DND-41 (cell line): ENCODE measurements around the gene ADM2.

Source experiments
- ATAC-seq: fragments of 200-7000 bp; cut with Tn5 transposase; 3 replicates; pipeline ENCODE4 v1.9.1; 2021; ENCODE audit warnings: low read depth; ENCODE audit not compliant: insufficient read depth
- DNase-seq: peaks from one replicate; pipeline ENCODE4 v3.0.0-alpha.2; 2020
- H2AFZ ChIP-seq: 2 replicates; pipeline ENCODE4 v1.6.0; 2012; ENCODE audit warnings: low read depth, low read length
- H3K27ac ChIP-seq: 2 replicates; pipeline ENCODE4 v1.5.1; 2012; ENCODE audit warnings: low read length, inconsistent platforms
- H3K27me3 ChIP-seq: fragments of 200-600 bp; sonication (generic); 2 replicates; pipeline ENCODE4 v1.6.0; 2012; ENCODE audit warnings: low read length, mild to moderate bottlenecking, inconsistent platforms; ENCODE audit not compliant: insufficient read depth, poor library complexity
- H3K36me3 ChIP-seq: 2 replicates; pipeline ENCODE4 v1.5.1; 2012; ENCODE audit warnings: low read length, inconsistent platforms; ENCODE audit not compliant: insufficient read depth
- H3K4me1 ChIP-seq: 2 replicates; pipeline ENCODE4 v1.5.1; 2012; ENCODE audit warnings: mild to moderate bottlenecking, low read length; ENCODE audit not compliant: insufficient read depth
- H3K4me2 ChIP-seq: 2 replicates; pipeline ENCODE4 v1.6.0; 2012; ENCODE audit warnings: mild to moderate bottlenecking, moderate library complexity, low read length, inconsistent platforms; ENCODE audit not compliant: insufficient read depth
- H3K4me3 ChIP-seq, 2 experiments: fragments of 200-600 bp in 1 of 2; shearing (Covaris generic) in 1 of 2; 2 replicates each; pipeline ENCODE4 v1.5.1; 2012 to 2016; ENCODE audit warnings: inconsistent platforms in 2 of 2, low read length in 2 of 2, mild to moderate bottlenecking in 2 of 2, low read depth in 1 of 2, moderate library complexity in 1 of 2
- H3K79me2 ChIP-seq: 2 replicates; pipeline ENCODE4 v1.6.0; 2012; ENCODE audit warnings: low read length, inconsistent platforms; ENCODE audit not compliant: insufficient read depth
- H3K9ac ChIP-seq: 2 replicates; pipeline ENCODE4 v1.6.0; 2012; ENCODE audit warnings: low read depth, mild to moderate bottlenecking, inconsistent platforms, low read length, moderate library complexity
- H3K9me3 ChIP-seq: 2 replicates; pipeline ENCODE4 v1.5.1; 2012; ENCODE audit warnings: low read length, moderate library complexity, mild to moderate bottlenecking, inconsistent platforms; ENCODE audit not compliant: insufficient read depth, severe bottlenecking
- H4K20me1 ChIP-seq: 2 replicates; pipeline ENCODE4 v1.6.0; 2012; ENCODE audit warnings: low read length; ENCODE audit not compliant: insufficient read depth
- EZH2 ChIP-seq: IDR thresholded peaks from 3 replicates; pipeline ENCODE4 v1.6.1; 2012; ENCODE audit warnings: borderline replicate concordance, low read depth, mild to moderate bottlenecking, moderate library complexity, low read length, inconsistent platforms; ENCODE audit not compliant: severe bottlenecking
- TF ChIP-seq, protein P1 (sequence below): IDR thresholded peaks from 2 replicates; pipeline ENCODE4 v1.5.1; 2012; ENCODE audit warnings: borderline replicate concordance, low read length, moderate library complexity, mild to moderate bottlenecking; ENCODE audit not compliant: poor library complexity, severe bottlenecking; ENCODE audit errors: extremely low read depth

Gene ADM2

DNA sequence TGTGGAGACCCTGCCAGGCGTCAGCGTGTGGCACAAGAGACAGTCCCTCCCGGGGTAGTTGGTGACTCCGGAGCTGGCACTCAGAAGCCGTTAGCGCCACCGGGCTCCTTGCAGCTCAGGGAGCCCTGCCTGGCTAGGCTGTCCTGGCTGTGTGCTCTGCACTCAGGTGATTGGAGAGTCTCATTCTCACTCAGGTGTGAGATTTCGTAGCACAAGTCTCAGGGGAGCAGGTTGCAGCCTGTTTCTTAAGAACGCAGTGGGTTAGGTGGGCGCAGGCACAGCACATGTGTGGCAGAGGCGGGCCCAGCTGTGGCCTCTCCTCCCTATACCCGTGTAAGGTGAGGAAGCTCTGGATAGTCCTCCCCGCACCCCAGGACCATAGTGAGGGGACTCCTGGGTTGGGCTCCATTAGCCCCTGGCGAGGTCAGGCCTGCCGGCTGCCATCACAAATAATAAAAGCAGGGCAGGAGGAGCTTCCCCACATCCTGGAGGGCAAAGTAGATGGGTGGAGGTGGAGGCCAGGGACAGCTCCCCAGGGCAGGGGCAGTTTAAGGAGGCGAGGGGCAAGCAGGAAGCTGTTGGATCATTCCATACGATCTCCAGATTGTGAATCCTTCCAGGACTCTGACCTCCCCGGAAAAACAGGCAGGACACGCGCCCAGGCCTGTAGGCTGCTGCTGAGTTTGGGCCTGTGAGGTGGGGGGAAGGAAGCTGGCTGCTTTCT lies 45.9 kb upstream of the ADM2 start:
- Histone ChIP-seq H3K36me3 (peaks cover 84% of the 10 kb centered on the region), H3K4me3 (no peak overlapping the region), H4K20me1 (peaks cover 14% of the 10 kb centered on the region), H3K9ac (no peak overlapping the region), H3K79me2 (no peaks in the 10 kb centered on the region), H3K4me1 (no peaks in the 10 kb centered on the region), H3K27me3 (no peaks in the 10 kb centered on the region), H2AFZ (no peak overlapping the region), H3K4me2 (no peak overlapping the region), H3K9me3 (no peaks in the 10 kb centered on the region), H3K27ac (no peak overlapping the region)
- TF ChIP-seq EZH2, result no peak
- TF ChIP-seq, protein P1, sequence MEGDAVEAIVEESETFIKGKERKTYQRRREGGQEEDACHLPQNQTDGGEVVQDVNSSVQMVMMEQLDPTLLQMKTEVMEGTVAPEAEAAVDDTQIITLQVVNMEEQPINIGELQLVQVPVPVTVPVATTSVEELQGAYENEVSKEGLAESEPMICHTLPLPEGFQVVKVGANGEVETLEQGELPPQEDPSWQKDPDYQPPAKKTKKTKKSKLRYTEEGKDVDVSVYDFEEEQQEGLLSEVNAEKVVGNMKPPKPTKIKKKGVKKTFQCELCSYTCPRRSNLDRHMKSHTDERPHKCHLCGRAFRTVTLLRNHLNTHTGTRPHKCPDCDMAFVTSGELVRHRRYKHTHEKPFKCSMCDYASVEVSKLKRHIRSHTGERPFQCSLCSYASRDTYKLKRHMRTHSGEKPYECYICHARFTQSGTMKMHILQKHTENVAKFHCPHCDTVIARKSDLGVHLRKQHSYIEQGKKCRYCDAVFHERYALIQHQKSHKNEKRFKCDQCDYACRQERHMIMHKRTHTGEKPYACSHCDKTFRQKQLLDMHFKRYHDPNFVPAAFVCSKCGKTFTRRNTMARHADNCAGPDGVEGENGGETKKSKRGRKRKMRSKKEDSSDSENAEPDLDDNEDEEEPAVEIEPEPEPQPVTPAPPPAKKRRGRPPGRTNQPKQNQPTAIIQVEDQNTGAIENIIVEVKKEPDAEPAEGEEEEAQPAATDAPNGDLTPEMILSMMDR, result no peak
- DNase-seq (no peak), ATAC-seq (no peak)

DNA sequence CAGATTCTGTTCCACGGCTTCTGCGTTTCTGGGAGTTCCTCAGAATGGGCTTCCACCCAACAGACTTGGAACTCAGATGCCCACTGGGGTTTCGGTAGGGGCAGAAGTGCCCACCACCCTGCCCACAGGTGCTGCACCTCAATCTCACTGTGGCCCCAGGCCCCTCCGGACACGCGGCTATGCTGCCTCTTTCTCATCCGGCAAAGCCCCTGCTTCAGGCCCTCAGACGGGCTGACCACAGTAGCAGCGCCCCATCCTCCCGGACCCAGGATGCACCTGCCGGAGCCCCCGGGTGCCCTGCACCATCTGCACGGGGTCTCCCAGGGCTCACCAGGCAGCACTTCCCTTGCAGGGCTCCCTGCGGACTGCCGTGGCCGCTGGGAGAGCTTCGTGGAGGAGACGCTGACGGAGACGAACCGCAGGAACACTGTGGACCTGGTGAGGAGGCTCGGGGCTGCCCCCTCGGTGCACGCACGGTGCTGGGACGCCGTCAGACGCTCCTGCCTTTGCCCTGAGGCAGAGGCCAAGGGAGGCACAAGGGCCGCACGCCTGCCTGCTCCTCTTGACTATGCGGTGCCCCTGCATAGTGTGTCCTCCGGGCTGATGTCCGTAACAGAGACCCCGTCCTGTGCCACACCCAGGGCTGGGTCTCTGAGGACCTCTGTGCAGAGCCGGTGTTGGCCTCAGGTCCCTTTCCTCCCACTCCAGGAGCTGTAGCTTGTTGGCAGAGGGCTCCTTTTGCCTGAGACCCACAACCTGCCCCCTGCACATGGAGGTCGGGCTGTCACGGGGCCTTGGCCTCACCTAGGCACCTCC lies 45.1 kb upstream of the ADM2 start:
- Histone ChIP-seq H3K79me2 (no peaks in the 10 kb centered on the region), H3K36me3 (peaks cover 84% of the 10 kb centered on the region), H3K9me3 (no peaks in the 10 kb centered on the region), H3K4me2 (no peak overlapping the region), H4K20me1 (peaks cover 18% of the 10 kb centered on the region), H3K4me1 (no peaks in the 10 kb centered on the region), H2AFZ (no peak overlapping the region), H3K27me3 (no peaks in the 10 kb centered on the region), H3K27ac (no peak overlapping the region), H3K4me3 (no peak overlapping the region), H3K9ac (no peak overlapping the region)
- TF ChIP-seq, protein P1, result no peak
- no peak for TF ChIP-seq EZH2
- DNase-seq, result no peak
- ATAC-seq, result no peak

DNA sequence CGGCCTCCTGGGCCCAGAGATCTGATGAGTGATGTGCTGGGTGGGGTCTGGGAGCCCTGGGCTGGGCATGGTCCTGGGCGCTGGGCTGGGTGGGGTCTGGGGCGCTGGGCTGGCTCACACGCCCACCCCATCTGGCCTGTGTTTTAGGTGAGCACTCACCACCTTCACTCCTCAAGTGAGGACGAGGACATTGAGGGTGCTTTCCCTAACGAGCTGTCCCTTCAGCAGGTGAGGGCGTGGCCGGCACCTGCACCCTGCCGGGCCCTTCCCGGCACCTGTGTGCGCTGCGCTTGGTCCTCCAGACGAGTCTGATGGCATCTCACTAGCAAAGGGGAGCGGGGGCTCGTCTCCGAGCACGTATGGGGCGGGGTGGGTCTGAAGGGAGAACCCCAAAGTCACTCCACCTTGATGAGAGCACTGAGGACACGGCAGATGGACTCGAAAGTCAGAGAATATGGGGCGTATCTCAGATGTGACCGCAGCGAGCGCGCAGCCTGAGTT lies 44.5 kb upstream of the ADM2 start:
- Histone ChIP-seq H3K27ac (no peak overlapping the region), H2AFZ (no peak overlapping the region), H3K9me3 (no peaks in the 10 kb centered on the region), H3K27me3 (no peaks in the 10 kb centered on the region), H3K4me1 (no peaks in the 10 kb centered on the region), H3K4me2 (no peak overlapping the region), H4K20me1 (peaks cover 19% of the 10 kb centered on the region), H3K79me2 (no peaks in the 10 kb centered on the region), H3K4me3 (no peak overlapping the region), H3K9ac (no peak overlapping the region), H3K36me3 (peaks cover 83% of the 10 kb centered on the region)
- TF ChIP-seq EZH2, result no peak
- TF ChIP-seq, protein P1, result no peak
- no peak for DNase-seq
- no peak for ATAC-seq
